GM18498 (cell line): Measurements from ENCODE around the gene GPR183.
A peak's percentile ranks its signal among the peaks of the same experiment; 100 is the strongest.

Experiments
- ATAC-seq: cut with Tn5 transposase; IDR thresholded peaks from one replicate; pipeline ENCODE4 v1.9.1; 2021; ENCODE audit warnings: mild to moderate bottlenecking, moderate library complexity; ENCODE audit not compliant: unreplicated experiment

GPR183 gene

GRCh38 chr13:99296398-99296797, 10.8 kb downstream of the GPR183 start:
- ATAC-seq = peak; percentile 51

GRCh38 chr13:99295488-99296252, 11.5 kb downstream of the GPR183 start:
- no peak for ATAC-seq

GRCh38 chr13:99294958-99295357, 12.2 kb downstream of the GPR183 start:
- ATAC-seq = no peak

GRCh38 chr13:99294198-99294597, 13.0 kb downstream of the GPR183 start:
- no peak for ATAC-seq

- ATAC-seq = no peak
These were observed 14.0 kb downstream of the GPR183 start for GRCh38 chr13:99293178-99293577.

GRCh38 chr13:99290894-99291293, 16.3 kb downstream of the GPR183 start:
- ATAC-seq = no peak

GRCh38 chr13:99289674-99290337, 17.4 kb downstream of the GPR183 start:
- ATAC-seq = no peak

- no peak for ATAC-seq
These were observed 17.9 kb downstream of the GPR183 start for GRCh38 chr13:99289271-99289670.

- ATAC-seq = peak; percentile 86
These were observed 19.1 kb downstream of the GPR183 start for GRCh38 chr13:99288089-99288488.

GRCh38 chr13:99287551-99287950, 19.6 kb downstream of the GPR183 start:
- peak; percentile 10 for ATAC-seq

- no peak for ATAC-seq
These were observed 21.6 kb downstream of the GPR183 start for GRCh38 chr13:99285432-99286182.

GRCh38 chr13:99282264-99283231, 24.7 kb downstream of the GPR183 start:
- ATAC-seq = peak; percentile 61

- peak; percentile 75 for ATAC-seq
These were observed 25.4 kb downstream of the GPR183 start for GRCh38 chr13:99281811-99282263.

- ATAC-seq = no peak
These were observed 27.0 kb downstream of the GPR183 start for GRCh38 chr13:99280166-99280565.

- no peak for ATAC-seq
These were observed 27.6 kb downstream of the GPR183 start for GRCh38 chr13:99279637-99280036.

GRCh38 chr13:99278843-99279242, 28.4 kb downstream of the GPR183 start:
- no peak for ATAC-seq

- ATAC-seq = no peak
These were observed 29.0 kb downstream of the GPR183 start for GRCh38 chr13:99278200-99278599.

GRCh38 chr13:99277629-99278028, 29.6 kb downstream of the GPR183 start:
- ATAC-seq = no peak

- ATAC-seq = no peak
These were observed 30.5 kb downstream of the GPR183 start for GRCh38 chr13:99276706-99277105.

- peak; percentile 30 for ATAC-seq
These were observed 32.1 kb downstream of the GPR183 start for GRCh38 chr13:99275093-99275469.
